COR-L47 (cell line): Measurements from ENCODE around the gene SSC4D.
"Not testable (repeated sequence)": the region's sequence is repeated elsewhere in the genome, so short reads cannot be mapped to it uniquely, and the experiment has no call there.

ENCODE experiments used
- DNase-seq: peaks from one replicate; lab custom pipeline; 2025; lab: John Stamatoyannopoulos, UW

The SSC4D gene

DNA sequence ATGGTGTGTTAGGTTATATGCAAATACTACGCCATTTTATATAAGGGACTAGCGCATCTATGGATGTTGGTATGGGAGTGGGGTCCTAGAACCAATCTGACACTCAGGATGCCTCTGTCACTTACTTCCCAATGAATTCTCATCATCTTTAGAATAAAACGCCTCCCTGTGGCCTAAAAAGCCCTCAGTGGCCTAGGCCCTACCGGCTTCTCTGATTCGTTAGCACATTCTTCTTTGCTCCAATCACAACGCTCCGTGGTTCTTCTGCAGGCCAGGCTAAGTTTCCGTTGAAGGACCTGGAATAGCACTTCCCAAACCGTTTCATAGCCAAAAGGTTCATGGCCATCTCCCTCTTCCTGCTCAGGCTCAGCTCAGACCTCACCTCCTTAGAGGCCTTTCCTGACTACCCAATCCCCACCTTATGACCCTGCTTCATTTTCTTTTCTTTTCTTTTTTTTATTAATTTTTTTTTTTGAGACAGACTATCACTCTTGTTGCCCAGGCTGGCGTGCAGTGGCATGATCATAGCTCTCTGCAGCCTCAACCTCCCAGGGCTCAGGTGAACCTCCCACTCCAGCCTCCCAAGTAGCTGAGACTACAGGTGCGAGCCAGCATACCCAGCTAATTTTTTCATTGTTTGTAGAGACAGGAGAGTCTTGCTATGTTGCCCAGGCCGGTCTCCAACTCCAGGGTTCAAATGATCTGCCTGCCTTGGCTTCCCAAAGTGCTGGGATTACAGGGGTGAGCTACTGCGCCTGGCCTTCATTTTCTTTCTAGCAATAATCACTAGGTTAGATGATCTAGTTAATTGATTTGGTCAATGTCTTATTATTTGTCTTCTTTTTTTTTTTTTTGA lies 26.2 kb downstream of the SSC4D start:
- no peak for DNase-seq

DNA sequence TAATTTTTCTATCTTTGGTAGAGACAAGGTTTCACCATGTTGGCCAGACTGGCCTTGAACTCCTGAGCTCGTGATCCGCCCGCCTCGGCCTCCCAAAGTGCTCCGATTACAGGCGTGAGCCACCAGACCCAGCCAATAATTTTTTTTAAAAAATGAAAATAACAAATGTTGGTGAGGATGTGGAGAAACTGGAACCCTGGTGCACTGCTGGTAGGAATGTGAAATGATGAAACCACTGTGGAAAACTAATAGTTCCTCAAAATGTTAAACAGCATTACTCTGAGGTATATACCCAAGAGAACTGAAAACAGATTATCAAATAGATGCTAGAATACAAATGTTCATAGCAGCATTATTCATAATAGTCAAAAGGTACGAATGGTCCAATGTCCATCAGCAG lies 27.7 kb downstream of the SSC4D start:
- DNase-seq: no peak

DNA sequence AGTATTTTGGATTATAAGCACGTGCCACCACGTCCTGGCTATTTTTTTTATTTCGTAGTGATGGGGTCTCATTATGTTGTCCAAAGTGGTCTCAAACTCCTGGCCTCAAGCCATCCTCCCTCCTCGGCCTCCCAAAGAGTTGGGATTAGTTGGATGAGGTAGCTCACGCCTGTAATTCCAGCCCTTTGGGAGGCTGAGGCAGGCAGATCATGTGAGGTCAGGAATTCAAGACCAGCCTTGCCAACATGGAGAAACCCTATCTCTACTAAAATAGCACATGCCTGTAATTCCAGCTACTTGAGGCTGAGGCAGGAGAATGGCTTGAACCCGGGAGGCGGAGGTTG lies 28.9 kb downstream of the SSC4D start:
- DNase-seq: no peak

DNA sequence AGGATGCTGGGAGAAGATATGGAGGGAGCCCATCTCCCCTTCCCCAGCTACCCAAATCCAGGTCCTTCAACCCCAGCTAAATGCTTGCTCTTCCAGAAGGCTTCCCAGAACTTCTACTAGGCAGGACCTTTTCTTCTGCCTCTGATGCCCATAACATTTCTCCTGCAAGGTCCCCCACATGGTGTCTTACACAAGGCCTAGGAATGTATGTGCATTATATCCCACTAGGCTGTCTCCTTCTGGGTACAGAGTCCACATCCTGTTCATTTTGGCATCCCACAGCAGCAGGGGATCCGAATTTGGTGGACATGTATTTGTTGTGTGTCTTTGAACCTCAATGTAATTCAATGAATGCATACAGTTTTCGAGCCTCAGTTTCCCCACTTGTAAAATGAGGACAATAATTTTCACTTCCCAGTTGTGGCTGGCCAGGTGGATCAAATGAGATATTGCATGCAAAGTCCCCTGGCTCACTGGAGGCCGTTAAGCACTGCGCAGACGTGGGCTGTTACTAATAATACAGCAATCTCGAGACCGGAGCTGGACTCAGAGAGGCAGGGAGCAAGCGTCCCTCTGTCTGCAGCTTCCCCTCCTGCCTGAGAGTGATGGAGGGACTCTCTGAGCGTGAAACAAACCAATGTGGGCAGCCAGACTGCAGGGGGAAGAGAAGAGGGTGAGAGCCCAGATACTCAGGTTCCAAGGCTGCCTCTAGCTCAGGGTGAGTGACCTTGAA lies 32.1 kb downstream of the SSC4D start:
- DNase-seq: no peak

DNA sequence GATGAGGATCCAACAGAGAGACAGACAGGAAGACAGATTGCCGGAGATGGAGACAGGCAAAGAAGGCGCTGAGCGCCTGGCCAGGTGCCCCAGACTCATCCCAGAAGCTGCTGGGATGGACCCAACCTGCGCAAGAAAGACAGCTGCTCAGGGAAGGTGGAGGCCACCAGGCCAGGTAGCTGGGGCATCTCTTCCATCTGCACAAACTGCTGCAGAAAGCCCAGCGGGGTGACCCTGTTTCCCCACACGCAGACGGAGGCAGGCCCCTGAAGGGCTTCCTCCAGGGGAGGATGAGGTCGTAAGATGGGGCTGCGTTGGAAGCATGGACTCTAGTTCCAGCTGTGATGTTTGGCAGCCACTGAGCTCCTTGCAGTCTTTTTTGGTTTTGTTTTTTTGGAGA lies 34.2 kb downstream of the SSC4D start:
- DNase-seq: no peak

DNA sequence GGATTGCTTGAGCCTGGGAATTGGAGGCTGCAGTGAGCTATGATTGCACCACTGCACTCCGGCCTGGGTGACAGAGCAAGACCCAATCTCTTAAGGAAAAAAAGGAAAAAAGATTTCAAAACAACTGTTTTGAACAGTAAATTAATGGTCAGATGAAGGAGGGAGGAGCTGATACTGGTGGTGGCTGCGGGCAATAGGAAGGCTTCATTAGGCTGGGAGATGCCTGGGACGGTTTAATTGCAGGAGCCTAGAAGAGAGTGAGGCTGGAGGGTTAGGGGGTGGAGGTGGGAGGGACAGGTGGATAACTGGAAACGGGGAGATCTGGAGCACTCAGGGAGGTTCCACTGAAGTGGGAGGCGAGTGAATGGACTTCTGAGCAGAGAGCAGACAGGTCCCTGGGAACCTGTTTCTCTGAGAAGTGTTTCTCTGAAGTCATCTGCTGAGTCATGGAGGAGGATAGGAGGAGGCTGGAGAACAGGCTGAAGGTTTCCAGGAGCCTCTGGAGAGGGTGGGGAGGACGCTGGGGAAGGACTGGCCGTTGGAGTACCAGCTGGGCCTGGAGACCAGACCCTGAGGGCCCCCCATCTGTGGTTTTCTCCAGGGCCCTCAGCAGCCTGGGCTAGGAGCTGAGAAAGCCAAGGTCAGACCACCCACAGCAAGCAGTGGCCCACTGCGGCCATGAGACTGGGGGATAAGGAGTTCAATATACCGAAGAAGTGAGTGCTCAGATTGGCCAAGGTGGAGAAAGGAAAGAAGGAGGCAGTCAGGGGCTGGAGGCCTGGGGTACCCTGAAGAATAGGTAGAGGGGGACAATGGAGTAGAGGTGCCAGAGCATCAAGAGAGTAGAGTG lies 36.3 kb downstream of the SSC4D start:
- DNase-seq: no peak

DNA sequence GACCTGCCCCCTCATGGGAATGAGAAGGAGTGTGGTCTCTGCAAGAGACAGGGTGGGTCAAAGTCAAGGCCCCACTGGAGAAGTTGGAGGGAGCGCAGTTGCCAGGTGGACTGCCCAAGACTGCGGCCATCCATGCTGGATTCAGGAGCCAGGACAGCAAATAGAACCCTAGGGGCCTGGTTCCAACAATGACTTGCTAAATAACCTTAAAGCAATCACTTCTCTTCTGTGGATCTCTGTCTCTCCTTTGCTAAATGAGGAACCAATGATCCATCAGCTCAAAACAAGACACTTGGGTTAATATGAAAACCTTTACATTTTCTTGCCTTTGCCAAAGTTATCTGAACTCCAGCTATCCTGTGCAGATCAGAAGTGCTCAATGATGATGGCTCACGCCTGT lies 38.1 kb downstream of the SSC4D start:
- DNase-seq: no peak

DNA sequence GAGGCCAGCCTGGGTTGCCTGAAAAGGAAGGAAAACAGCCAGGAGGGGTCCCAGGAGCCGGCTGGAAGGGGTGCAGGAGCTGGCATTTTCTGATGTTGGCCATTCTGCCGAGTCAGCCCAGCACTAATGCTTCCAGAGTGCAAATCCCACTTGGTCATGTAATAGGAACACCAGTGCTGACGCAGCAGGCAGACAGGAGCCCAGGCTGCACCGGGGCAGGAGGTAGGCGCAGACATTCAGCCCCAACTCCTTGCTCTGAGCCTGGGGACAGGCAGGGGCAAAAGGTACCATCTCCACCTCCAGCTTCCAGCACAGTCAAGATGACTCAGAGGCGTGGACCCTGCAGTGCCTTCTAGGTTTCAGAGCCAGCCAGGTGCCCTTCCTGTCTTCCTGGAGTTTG lies 40.5 kb downstream of the SSC4D start:
- no peak for DNase-seq

DNA sequence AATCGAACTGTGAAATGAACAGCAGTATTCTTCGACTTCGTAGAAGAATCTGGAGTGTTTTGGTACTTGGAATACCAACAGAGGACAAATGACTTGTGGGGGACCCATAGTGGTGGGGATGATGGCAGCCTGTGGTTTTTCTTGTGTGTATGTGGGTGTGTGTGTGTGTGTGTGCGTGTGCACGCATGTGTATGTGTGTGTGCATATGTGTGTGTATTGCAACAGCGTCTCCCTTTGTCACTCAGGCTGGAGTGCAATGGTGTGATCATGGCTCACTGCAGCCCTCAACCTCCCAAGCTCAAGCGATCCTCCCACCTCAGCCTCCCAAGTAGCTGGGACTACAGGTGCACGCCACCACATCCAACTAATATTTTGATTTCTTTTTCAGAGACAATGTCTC lies 41.3 kb downstream of the SSC4D start:
- no peak for DNase-seq

DNA sequence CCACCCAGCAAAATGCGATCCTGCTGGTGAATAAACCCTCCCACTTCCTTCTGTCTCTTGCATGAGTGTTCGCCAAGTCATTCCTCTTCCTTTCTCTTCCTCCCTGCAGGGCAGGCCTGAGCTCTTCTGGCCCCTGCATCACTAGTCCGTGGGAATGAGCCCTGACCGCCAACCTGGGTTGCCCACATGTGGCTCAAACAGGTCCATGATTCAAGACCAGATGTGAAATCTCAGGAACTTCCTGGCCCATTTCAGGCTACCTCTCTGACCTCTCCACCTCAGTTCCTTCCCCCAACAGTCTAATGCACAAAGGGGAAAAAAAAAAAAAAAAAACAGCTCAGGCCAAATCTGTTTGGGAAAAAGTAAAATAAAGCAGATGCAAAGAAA lies 45.3 kb downstream of the SSC4D start:
- no peak for DNase-seq

DNA sequence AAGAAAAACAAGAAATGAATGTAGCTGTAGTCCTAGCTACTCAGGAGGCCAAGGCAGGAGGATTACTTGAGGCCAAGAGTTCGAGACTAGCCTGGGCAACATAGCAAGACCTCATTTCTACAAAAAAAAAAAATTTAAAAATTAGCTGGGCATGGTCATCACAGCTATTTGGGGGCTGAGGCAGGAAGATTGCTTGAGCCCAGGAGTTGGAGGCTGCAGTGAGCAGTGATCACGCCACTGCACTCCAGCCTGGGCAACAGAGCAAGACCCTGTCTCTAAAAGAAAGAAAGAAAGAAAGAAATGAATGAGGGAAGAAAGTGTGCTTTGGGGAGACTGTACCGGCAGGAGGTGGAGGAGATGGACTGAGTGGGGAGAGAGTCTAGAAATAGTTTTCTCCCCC lies 45.7 kb downstream of the SSC4D start:
- DNase-seq: not testable (repeated sequence)

DNA sequence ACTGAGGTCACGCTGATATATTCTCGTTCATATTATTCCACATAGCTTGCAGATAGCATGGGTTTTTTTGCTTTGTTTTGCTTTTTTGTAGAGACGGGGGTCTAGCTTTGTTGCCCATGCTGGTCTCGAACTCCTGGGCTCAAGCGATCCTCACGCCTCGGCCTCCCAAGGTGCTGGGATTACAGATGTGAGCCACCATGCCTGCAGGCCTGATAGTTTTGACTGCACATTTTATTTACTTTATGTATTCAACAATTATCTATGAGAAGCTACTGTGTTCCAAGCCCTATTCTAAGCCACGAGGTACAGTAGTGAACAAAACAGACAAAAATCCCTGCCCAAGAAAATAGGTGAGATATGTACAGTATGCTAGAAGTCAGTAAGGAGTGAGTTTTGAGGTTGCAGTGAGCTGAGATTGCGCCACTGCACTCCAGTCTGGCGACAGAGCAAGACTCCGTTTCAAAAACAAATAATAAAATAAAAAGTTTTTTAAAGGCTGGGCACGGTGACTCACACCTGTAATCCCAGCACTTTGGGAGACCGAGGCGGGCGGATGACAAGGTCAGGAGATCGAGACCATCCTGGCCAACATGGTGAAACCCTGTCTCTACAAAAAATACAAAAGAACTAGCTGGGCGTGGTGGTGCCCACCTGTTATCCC lies 49.4 kb downstream of the SSC4D start:
- DNase-seq: no peak

DNA sequence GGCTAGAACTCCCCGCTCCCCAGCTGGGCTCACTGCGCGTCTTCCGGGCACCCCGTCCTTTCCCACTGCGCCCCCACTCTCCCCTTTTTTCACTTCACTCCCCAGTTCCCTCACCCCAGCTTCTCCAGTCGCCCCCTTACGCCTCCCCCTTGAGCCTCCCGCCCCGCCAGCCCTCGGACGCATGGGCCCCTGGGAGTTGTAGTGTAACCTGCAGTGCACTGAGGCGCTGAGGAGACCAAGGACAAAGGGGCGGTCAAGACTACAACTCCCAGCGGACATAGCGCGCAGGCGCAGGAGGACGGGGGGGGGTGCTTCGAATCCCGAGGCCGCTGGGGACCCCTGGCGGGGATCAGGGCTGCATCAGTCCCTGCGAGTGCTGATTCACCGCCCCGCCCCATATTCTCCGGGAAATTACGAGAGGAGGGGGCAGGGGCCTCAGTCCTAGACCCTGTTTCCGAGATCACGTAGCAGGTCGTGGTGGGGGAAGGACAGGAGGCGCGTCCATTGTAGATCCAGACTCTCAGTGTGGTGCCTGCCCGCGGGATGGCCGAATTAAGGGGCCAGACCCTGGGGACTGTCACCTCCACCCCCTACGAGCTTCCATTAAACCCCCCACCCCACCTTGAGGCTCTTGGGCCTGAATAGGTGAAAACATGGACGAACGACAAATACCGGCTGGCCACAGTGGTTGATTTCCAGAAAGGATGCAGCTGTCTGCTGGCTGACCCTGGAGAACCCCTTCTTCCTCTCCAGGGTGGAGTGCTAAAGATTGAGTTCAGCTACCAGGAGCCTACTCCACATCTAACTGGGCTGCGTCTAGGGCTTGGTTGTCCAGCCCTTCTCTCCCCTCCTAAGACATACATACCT lies 50.2 kb downstream of the SSC4D start:
- peak; percentile 98 for DNase-seq

DNA sequence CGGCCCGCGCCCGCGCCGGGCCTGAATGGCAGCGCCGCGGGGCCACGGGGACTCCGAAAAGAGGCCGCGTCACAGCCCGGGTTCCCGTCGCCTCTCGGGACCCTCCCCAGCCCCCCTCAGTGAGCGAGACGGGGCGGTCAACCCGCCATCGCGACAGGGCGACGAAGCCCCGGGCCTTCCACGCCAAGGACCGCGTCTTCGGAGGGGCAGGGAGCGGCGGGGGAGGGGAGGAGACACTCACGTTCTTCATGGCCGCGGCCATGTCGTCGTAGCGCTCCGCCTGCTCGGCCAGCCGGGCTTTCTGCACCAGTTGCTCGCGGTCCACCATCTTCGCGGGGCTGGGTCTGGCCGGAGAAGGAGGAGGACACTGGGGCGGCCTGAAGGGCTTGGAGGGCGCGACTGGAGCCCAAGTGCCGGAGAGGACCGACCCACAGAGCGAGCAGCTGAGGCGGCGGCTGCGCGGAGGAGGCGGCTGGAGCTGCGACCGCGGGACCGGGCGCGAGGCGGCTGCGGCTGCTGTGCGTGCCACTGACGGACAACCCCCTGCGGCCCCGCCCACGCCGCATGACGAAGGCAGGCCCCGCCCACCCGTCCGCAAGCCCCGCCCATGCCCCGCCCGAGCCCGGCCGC lies 50.9 kb downstream of the SSC4D start, which contains the start of gene YWHAG:
Gene YWHAG, minus strand, starts transcription at position 511 of the 630 bp plus-strand sequence. Its CDS starts 183 bp downstream, at position 328.
- peak; percentile 89 for DNase-seq

DNA sequence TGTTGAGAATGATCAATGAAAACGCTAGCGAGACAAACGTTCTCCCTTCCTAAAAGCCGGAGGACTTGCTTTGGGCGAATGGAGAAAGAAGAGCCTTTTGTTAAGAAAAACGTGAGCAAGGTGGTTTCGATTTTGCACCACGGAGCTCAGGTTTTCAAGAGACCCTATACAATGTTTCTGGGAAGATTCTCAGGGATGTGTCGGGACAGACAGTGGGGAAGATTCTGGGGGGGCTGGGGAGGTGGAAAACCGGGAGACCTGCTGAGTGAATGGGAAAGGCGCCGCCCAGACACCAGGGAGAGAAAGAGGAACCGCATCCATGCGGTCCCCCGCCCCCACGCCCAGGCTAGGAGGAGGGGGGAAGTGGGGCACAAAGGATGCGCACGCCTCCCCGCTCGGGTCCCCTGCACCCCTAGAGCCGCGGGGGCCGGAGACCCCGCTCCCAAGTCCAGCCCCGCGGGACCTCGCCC lies 51.5 kb downstream of the SSC4D start:
- DNase-seq: peak; percentile 51

DNA sequence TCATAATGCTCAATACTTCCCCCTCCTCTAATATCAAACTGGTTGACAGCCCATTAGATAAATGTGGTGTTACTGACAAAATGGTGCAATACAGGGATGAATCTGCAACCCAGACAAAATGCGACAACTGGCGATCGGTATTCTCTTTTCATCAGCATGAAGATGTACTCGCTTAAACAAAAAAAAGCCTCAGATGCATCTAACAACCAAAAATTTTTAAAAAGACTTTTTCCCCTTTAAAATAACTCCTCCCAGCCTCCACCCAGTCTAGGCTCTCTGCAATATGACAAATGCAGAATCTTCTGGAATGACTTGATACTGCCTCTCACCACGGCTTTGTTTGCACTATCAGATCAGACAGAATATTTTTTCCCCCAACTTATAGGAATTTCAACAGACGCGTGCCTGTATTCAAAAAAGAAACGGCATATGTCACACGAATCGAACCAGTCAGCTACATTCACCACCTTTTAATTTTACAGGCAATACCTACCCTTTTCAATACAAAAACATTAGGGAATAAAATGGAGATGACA lies 52.0 kb downstream of the SSC4D start:
- no peak for DNase-seq

DNA sequence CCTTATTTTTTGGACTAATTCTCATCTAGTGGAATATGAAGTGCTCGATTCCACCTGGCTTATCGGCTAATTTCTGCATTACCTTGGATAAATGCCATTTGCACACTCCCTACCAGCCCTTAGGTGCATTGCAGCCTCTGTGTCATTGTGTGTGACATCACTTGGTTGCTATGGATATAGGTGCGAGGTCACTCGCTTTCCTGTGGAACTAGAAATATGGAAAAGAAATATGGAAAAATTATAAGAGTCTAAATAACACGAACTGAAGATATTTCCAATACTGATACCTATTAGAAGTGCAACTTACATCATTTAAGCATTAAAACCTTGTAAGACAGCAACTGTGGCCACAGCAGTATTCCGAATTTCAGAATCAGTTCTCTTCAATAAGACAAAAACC lies 52.7 kb downstream of the SSC4D start:
- peak; percentile 71 for DNase-seq

DNA sequence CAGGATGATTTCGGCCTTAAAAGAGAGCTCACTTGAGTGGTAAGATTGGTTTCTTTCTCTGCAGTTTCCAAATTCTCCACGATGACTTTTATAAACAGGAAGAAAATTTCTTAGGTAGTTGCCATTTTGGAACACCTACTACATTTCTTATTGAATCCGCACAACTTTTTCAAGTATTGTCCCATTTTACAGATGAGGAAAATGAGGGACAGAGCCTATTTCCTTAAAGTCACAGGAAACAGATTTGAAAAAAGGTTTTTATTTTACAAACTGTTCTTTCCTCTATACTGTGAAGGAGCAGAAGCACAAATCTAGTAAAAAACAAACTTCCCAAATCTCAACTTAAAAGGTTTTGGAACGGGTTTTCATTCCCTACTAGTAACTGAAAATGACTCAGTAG lies 53.4 kb downstream of the SSC4D start:
- no peak for DNase-seq

DNA sequence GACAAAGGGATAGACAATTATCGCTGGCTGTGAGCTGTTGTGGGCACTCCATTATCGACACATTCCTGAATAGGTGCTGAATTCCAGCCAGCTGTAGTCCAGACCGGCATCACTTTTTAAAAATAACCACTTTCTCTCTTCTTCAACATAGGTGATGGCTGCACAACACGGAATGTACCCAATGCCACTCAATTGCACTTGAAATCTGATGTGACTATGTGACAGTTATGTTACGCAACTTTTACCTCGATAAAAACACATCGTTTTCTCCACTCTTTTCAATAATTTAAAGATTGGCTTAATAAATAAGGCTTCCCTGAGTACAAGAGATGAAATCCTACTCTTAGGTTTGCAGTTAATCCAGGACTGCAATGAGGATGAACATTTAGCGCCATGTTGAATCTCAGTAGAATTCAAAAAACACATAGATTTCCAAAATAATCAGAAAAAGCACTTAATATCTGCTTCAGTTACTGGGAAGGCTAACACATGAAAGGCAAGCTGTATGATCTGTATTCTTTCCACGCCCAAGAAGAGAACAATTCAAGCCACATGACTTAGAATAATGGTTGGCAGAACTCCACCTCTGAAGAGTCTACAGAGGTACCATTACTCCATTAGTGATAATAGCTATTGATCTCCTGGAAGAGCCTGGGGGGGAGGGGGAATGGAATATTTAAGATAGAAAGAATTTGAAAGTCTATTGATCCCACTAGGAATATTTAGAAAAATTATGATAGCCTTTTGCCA lies 54.3 kb downstream of the SSC4D start:
- DNase-seq: no peak
